Testis (tissue), 3 donors: ENCODE data around the gene FHOD3. TPM values are rescaled to one million over a fixed set of nuclear protein-coding genes. Genes with fewer than 3 reads are reported as not detected.

ENCODE experiments used
- DNase-seq: peaks from one replicate; pipeline ENCODE4 v3.0.0-alpha.2; 2019
- H3K27ac ChIP-seq, 2 donors: fragments of 200-600 bp; sonication (generic); one replicate each; pipeline ENCODE4 v1.5.1; 2019
- H3K27me3 ChIP-seq: fragments of 200-600 bp; sonication (generic); one replicate; pipeline ENCODE4 v1.5.1; 2019
- H3K36me3 ChIP-seq: fragments of 200-600 bp; sonication (generic); one replicate; pipeline ENCODE4 v1.5.1; 2017; ENCODE audit warnings: low read depth; ENCODE audit errors: missing control alignments
- H3K4me1 ChIP-seq: fragments of 200-600 bp; sonication (generic); one replicate; pipeline ENCODE4 v1.5.1; 2019
- H3K4me3 ChIP-seq, 2 donors: fragments of 200-600 bp; sonication (generic); one replicate each; pipeline ENCODE4 v1.5.1; 2017 to 2019
- H3K9me3 ChIP-seq: fragments of 200-600 bp; sonication (generic); one replicate; pipeline ENCODE4 v1.5.1; 2017
- CTCF ChIP-seq, 3 experiments: fragments of 450-650 bp in 2 of 3; fragments of 200-600 bp in 1 of 3; sonication (generic) in 1 of 3; IDR thresholded peaks; one replicate each; pipeline ENCODE4 v1.5.1; 2016 to 2019; ENCODE audit warnings: antibody characterized with exemption in 3 of 3, mild to moderate bottlenecking in 2 of 3, moderate library complexity in 1 of 3
- POLR2A ChIP-seq: fragments of 450-650 bp; IDR thresholded peaks from one replicate; pipeline ENCODE4 v1.6.1; 2017; ENCODE audit warnings: antibody characterized with exemption, mild to moderate bottlenecking, moderate library complexity
- WGBS, 2 donors: methylation state at CpG; one replicate each; pipeline ENCODE4 v1.1.5; 2018; 5-methylcytosine and 5-hydroxymethylcytosine counted together
- intact Hi-C: fragments of 100-400 bp; cut with DNase I; formaldehyde crosslinking; loops from one replicate; pipeline ENCODE4 v1.15.1; 2023; ENCODE audit warnings: low total_unique reads
- polyA plus RNA-seq: library from polyadenylated mRNA; stranded (reverse); fragments of 350-450 nt; fragmentation: Illumina TruSeq; extraction: RNeasy Lipid Tissue Mini Kit (QIAGEN cat#74804); gene quantifications from one replicate; pipeline ENCODE4 v1.2.3, GENCODE V29; 2014; ENCODE audit warnings: low read depth, low replicate concordance; ENCODE audit not compliant: insufficient read depth
- total RNA-seq, 2 donors: library from RNA; depleted of rRNA; stranded (reverse); fragments of >200 nt; gene quantifications; one replicate each; pipeline ENCODE4 v1.2.3, GENCODE V29; 2016

FHOD3 gene
- total and polyA plus RNA-seq, 3 donors from 2014 or later: 6.5 to 46.8 (median 37.3) TPM

GRCh38 chr18:36504928-36505327 is 207.4 kb downstream of the FHOD3 start:
- H3K27me3 ChIP-seq: no peaks in the 10 kb centered on the region
- H3K4me3 ChIP-seq: no peak overlapping the region
- intact Hi-C loops: no loop called here
- WGBS, 2 donors: 90 to 91% methylated on average over 2 of the region's 2 CpGs
- TF ChIP-seq POLR2A (no peak), CTCF (IDR thresholded peaks at IDR 0.05) (no peak)
- no peaks in the 10 kb centered on the region for H3K36me3 ChIP-seq
- no peaks in the 10 kb centered on the region for H3K4me1 ChIP-seq
- no peaks in the 10 kb centered on the region for H3K9me3 ChIP-seq
- H3K27ac ChIP-seq: no peak overlapping the region
- no peak for DNase-seq

GRCh38 chr18:36505665-36506064 is 208.2 kb downstream of the FHOD3 start:
- no peaks in the 10 kb centered on the region for H3K9me3 ChIP-seq
- no peak for DNase-seq
- intact Hi-C loops: no loop called here
- no peak overlapping the region for H3K27ac ChIP-seq
- TF ChIP-seq CTCF (IDR thresholded peaks at IDR 0.05) (no peak), POLR2A (no peak)
- H3K4me3 ChIP-seq: no peak overlapping the region
- H3K36me3 ChIP-seq: no peaks in the 10 kb centered on the region
- WGBS, 2 donors: 71 to 79% methylated on average over 1 of the region's 1 CpG
- H3K4me1 ChIP-seq: no peaks in the 10 kb centered on the region
- H3K27me3 ChIP-seq: no peaks in the 10 kb centered on the region

- Histone ChIP-seq H3K4me3 (no peak overlapping the region), H3K27ac (no peak overlapping the region), H3K27me3 (no peaks in the 10 kb centered on the region), H3K36me3 (no peaks in the 10 kb centered on the region), H3K9me3 (no peaks in the 10 kb centered on the region), H3K4me1 (peaks cover 6% of the 10 kb centered on the region)
- intact Hi-C loops: no loop called here
- whole genome bisulfite sequencing, 2 donors: 63 to 82% methylated on average over 9 of the region's 9 CpGs
- no peak for DNase-seq
- no peak for TF ChIP-seq CTCF (IDR thresholded peaks at IDR 0.05)
- no peak for TF ChIP-seq POLR2A
Measured at GRCh38 chr18:36509646-36510197, 212.2 kb downstream of the FHOD3 start.

GRCh38 chr18:36511791-36512352 is 214.4 kb downstream of the FHOD3 start:
- Histone ChIP-seq H3K27me3 (no peaks in the 10 kb centered on the region), H3K9me3 (no peaks in the 10 kb centered on the region), H3K4me3 (no peak overlapping the region), H3K4me1 (peaks cover 6% of the 10 kb centered on the region), H3K27ac (no peak overlapping the region), H3K36me3 (no peaks in the 10 kb centered on the region)
- TF ChIP-seq POLR2A (no peak), CTCF (IDR thresholded peaks at IDR 0.05) (no peak)
- intact Hi-C loops: no loop called here
- peak; percentile 51 for DNase-seq
- 64 to 73% methylated on average over 5 of the region's 5 CpGs for WGBS, 2 donors

GRCh38 chr18:36513556-36513955 is 216.0 kb downstream of the FHOD3 start:
- TF ChIP-seq POLR2A: no peak
- no peak for TF ChIP-seq CTCF (IDR thresholded peaks at IDR 0.05)
- DNase-seq: no peak
- Histone ChIP-seq H3K27ac (no peak overlapping the region), H3K9me3 (no peaks in the 10 kb centered on the region), H3K27me3 (no peaks in the 10 kb centered on the region), H3K36me3 (no peaks in the 10 kb centered on the region), H3K4me3 (no peak overlapping the region), H3K4me1 (peaks cover 6% of the 10 kb centered on the region)
- intact Hi-C loops: no loop called here
- WGBS, 2 donors: 34 to 50% methylated on average over 5 of the region's 5 CpGs
